ENCODE measurements around the gene TLK1. TPM values are rescaled to one million over a fixed set of nuclear protein-coding genes. Genes with fewer than 3 reads are reported as not detected.

Gene TLK1
- total and polyA plus RNA-seq, 2 of the 4 experiments (the other 2 are of a cell fraction) = 7.3 to 12.5 TPM

DNA sequence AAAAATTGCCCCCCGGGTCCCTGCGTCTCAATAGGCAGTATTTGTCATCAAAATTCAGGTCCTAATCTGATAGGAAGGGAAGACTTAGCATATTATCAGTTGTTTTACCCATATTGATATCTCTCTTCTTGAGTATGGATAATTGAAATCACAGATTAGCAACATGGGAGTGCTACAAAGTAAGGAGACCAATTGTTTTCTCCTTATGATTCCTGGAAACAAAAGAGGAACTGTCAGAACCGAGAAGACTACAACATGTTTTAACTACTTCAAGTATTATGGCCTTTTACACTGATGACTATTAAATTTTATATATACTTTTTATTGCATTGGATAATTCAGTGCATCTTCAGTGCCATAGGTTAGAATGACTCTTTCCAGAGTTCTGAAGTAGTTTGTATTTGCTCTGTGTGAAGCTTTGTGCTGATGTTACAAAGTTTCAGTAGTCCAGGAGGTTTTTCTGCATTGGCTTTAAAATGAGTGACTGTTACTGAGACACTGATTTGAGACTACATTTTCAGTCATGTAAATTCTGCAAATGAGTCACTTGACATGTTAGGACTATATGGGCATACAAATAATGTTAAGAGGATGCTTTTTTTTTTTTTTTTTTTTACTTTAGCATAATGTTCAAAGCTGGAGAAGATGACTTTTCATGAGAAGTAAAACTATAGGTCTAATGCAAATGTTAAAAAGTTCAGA, 19.7 kb upstream of the TLK1 start:
- Histone ChIP-seq H2BK5ac (ENCODE audit: low read depth, low read length, poor library complexity, severe bottlenecking) (no peak overlapping the region), H3K4ac (ENCODE audit: low read depth, low read length) (no peak overlapping the region), H3K4me3 (ENCODE audit: insufficient read depth, low read depth, low read length) (no peak overlapping the region), H3K9ac (ENCODE audit: low read depth, low read length) (no peak overlapping the region), H2AFZ (replicated peaks; ENCODE audit: low read length, poor library complexity) (no peak overlapping the region), H4K5ac (ENCODE audit: low read depth, low read length) (no peak overlapping the region), H3K9me3 (ENCODE audit: control insufficient read depth, insufficient read depth, low read length) (no peaks in the 10 kb centered on the region), H2AK5ac (ENCODE audit: low read depth, low read length) (no peak overlapping the region), H2BK20ac (ENCODE audit: low read depth, low read length) (no peak overlapping the region), H2BK15ac (ENCODE audit: low read depth, low read length) (no peak overlapping the region), H3K56ac (ENCODE audit: extremely low read depth, insufficient read depth, low read length) (no peak overlapping the region), H3K23ac (ENCODE audit: low read depth, low read length) (no peak overlapping the region), H3K9me1 (ENCODE audit: insufficient read depth, low read length) (no peaks in the 10 kb centered on the region), H4K91ac (ENCODE audit: insufficient read depth, low read depth, low read length) (no peak overlapping the region), H3K18ac (ENCODE audit: low read depth, low read length) (no peak overlapping the region), H3K4me2 (ENCODE audit: low read depth, low read length) (no peak overlapping the region), H3K36me3 (ENCODE audit: control insufficient read depth, insufficient read depth, low read length) (no peaks in the 10 kb centered on the region), H3K27ac (ENCODE audit: insufficient read depth, low read length) (no peak overlapping the region), H3K14ac (replicated peaks; ENCODE audit: low read depth, low read length) (no peak overlapping the region), H2AK9ac (replicated peaks; ENCODE audit: low read depth, low read length, poor library complexity) (no peak overlapping the region), H4K8ac (ENCODE audit: low read depth in 2 of 2, low read length in 2 of 2) (no peak overlapping the region), H3K4me1 (ENCODE audit: control insufficient read depth, insufficient read depth, low read length) (peaks cover 3% of the 10 kb centered on the region), H4K20me1 (ENCODE audit: insufficient read depth, low read length) (no peaks in the 10 kb centered on the region), H3K79me1 (ENCODE audit: low read depth in 1 of 2, low read length in 2 of 2) (no peaks in the 10 kb centered on the region), H3K27me3 (ENCODE audit: control insufficient read depth, insufficient read depth, low read length) (no peaks in the 10 kb centered on the region), H2BK120ac (ENCODE audit: low read depth, low read length) (no peak overlapping the region)
- BruUV-seq (replicated peaks) = no TSS peak
- in situ Hi-C loops (cut with MboI; ENCODE audit: low sequenced_read_pairs) (no loop called here), intact Hi-C loops (cut with micrococcal nuclease) (no loop called here), dilution Hi-C loops (cut with HindIII; ENCODE audit: low sequenced_read_pairs, unreplicated experiment) (no loop called here)
- TF ChIP-seq POLR2A (IDR thresholded peaks at IDR 0.05; ENCODE audit: low read depth, low read length) (no peak), CEBPB (IDR thresholded peaks at IDR 0.05; ENCODE audit: low read depth, low read length) (no peak), RFX5 (IDR thresholded peaks at IDR 0.05; ENCODE audit: low read depth, low read length) (no peak), FOS (IDR thresholded peaks at IDR 0.05; ENCODE audit: low read depth, low read length) (no peak), SMC3 (IDR thresholded peaks at IDR 0.05; ENCODE audit: low read depth, low read length) (no peak), MAZ (IDR thresholded peaks at IDR 0.05; ENCODE audit: borderline replicate concordance, low read depth, low read length) (no peak), NFE2L2 (IDR thresholded peaks at IDR 0.05; ENCODE audit: low read depth, low read length) (no peak), RCOR1 (IDR thresholded peaks at IDR 0.05; ENCODE audit: insufficient replicate concordance, low read length) (no peak), RAD21 (IDR thresholded peaks at IDR 0.05; ENCODE audit: low read length) (no peak)
- TF ChIP-seq, protein P1, sequence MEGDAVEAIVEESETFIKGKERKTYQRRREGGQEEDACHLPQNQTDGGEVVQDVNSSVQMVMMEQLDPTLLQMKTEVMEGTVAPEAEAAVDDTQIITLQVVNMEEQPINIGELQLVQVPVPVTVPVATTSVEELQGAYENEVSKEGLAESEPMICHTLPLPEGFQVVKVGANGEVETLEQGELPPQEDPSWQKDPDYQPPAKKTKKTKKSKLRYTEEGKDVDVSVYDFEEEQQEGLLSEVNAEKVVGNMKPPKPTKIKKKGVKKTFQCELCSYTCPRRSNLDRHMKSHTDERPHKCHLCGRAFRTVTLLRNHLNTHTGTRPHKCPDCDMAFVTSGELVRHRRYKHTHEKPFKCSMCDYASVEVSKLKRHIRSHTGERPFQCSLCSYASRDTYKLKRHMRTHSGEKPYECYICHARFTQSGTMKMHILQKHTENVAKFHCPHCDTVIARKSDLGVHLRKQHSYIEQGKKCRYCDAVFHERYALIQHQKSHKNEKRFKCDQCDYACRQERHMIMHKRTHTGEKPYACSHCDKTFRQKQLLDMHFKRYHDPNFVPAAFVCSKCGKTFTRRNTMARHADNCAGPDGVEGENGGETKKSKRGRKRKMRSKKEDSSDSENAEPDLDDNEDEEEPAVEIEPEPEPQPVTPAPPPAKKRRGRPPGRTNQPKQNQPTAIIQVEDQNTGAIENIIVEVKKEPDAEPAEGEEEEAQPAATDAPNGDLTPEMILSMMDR (conservative IDR thresholded peaks at IDR 0.05; ENCODE audit: low read depth, low read length) = no peak
- ATAC-seq (ENCODE audit: low read depth) (no peak), DNase-seq (no peak)
- no CpG with 5 or more reads among the region's 3 CpGs for WGBS, 2 experiments (ENCODE audit: extremely low coverage in 2 of 2, insufficient read length in 1 of 2)
- ChIA-PET CTCF (interaction anchor here (0.7 kb wide), 1 partner anchor 153 kb away, joined by 4 read pairs; no protein-coding TSS in a partner anchor), POLR2A (ENCODE audit: unreplicated experiment) (interaction anchor here (0.6 kb wide), 1 partner anchor 11 kb away, joined by 4 read pairs; no protein-coding TSS in a partner anchor)
